Adrenal gland (tissue), 12 donors: ENCODE results near the gene PLPP2. TPM values are rescaled to one million over a fixed set of nuclear protein-coding genes. Genes with fewer than 3 reads are reported as not detected.

Source experiments
- DNase-seq, 7 donors: peaks; one replicate each; pipeline ENCODE4 v3.0.0-alpha.2; 2019 to 2020
- H3K27ac ChIP-seq, 5 donors: fragments of 200-600 bp; sonication (generic) in 4 of 5; 1 replicate in 3 of 5; 2 replicates in 2 of 5; pipeline versions ENCODE4 v1.5.1 to v1.8.0; 2016 to 2020; ENCODE audit warnings: mild to moderate bottlenecking in 1 of 5
- H3K27me3 ChIP-seq: fragments of 200-600 bp; 2 replicates; pipeline ENCODE4 v1.8.0; 2021
- H3K36me3 ChIP-seq, 2 donors: fragments of 200-600 bp; replicated peaks in 1 of 2; 1 replicate in 1 of 2; 2 replicates in 1 of 2; pipeline versions ENCODE4 v1.5.1 to v1.8.0; 2018 to 2022
- H3K4me1 ChIP-seq, 2 donors: fragments of 200-600 bp; replicated peaks in 1 of 2; 1 replicate in 1 of 2; 2 replicates in 1 of 2; pipeline versions ENCODE4 v1.5.1 to v1.8.0; 2018 to 2021
- H3K4me3 ChIP-seq, 4 donors: fragments of 200-600 bp; sonication (generic) in 3 of 4; one replicate each; pipeline ENCODE4 v1.5.1; 2016 to 2018
- H3K9me3 ChIP-seq, 3 donors: fragments of 200-600 bp; sonication (generic) in 1 of 3; replicated peaks in 1 of 3; 1 replicate in 2 of 3; 2 replicates in 1 of 3; pipeline versions ENCODE4 v1.5.1 to v1.8.0; 2016 to 2021
- CTCF ChIP-seq, 6 experiments: fragments of 450-650 bp in 4 of 6; fragments of 200-600 bp in 2 of 6; sonication (generic) in 1 of 6; IDR thresholded peaks; 1 replicate in 5 of 6; 2 replicates in 1 of 6; pipeline versions ENCODE4 v1.5.1 to v1.8.0; 2016 to 2021; ENCODE audit warnings: antibody characterized with exemption in 6 of 6, mild to moderate bottlenecking in 2 of 6, moderate library complexity in 1 of 6
- POLR2A ChIP-seq, 2 donors: fragments of 450-650 bp; IDR thresholded peaks; one replicate each; pipeline ENCODE4 v1.6.1; 2017; ENCODE audit warnings: antibody characterized with exemption in 2 of 2, mild to moderate bottlenecking in 2 of 2, moderate library complexity in 1 of 2
- WGBS, 4 donors: extraction: QIAGEN DNeasy Blood & Tissue Kit in 2 of 4; methylation state at CpG; one replicate each; pipeline versions ENCODE4 v1.1.5 to v1.1.7; 2013 to 2017; 5-methylcytosine and 5-hydroxymethylcytosine counted together
- intact Hi-C, 2 donors: fragments of 100-400 bp; cut with DNase I; formaldehyde crosslinking; loops; one replicate each; pipeline versions ENCODE4 v1.14.1 to v1.15.0; 2022 to 2023
- polyA plus RNA-seq, 3 donors: library from polyadenylated mRNA; stranded (reverse); fragments of 200-250 nt in 2 of 3; fragments of 350-450 nt in 1 of 3; fragmentation: Illumina TruSeq in 1 of 3; extraction: RNeasy Lipid Tissue Mini Kit (QIAGEN cat#74804) in 1 of 3; gene quantifications; one replicate each; pipeline ENCODE4 v1.2.3, GENCODE V29; 2013 to 2014
- total RNA-seq, 9 donors: library from RNA; depleted of rRNA in 4 of 9; stranded (reverse); fragments of >200 nt in 4 of 9; fragments of 120-200 nt in 1 of 9; fragmentation: NEBNext Ultra II Directional in 1 of 9; extraction: Animal tissue kit (Norgen Biotek cat#: 25700) in 1 of 9; gene quantifications; one replicate each; pipeline versions ENCODE4 v1.1.0 to v1.2.4, GENCODE V29; 2013 to 2023
- donor health status: healthy with polysubstance abuse.
- donor health status: Bipolar disorder and iron deficiency.
- donor health status: DM: yes; HTN: yes; CAD: no.
- donor health status: DM: no; HTN: no; CAD: no.
- donor health status: DM: no; HTN: no; CAD: no.
- donor health status: DM: yes; HTN: yes; CAD: no.

PLPP2 gene
- total and polyA plus RNA-seq, 12 donors: 0.33 to 272 (median 5.0) TPM

GRCh38 chr19:308471-309205, 17.4 kb upstream of the PLPP2 start:
- H3K4me1 ChIP-seq: no peaks in the 10 kb centered on the region
- no peak for DNase-seq
- TF ChIP-seq POLR2A (IDR thresholded peaks at IDR 0.05) (no peak), CTCF (IDR thresholded peaks at IDR 0.05) (no peak)
- no peak overlapping the region for H3K27ac ChIP-seq
- 93 to 98% (median 96%) methylated on average over 11 to 48 of the region's 48 CpGs for WGBS, 4 donors
- intact Hi-C loops: no loop called here
- no peaks in the 10 kb centered on the region for H3K9me3 ChIP-seq
- H3K4me3 ChIP-seq: no peak overlapping the region
- H3K27me3 ChIP-seq: no peaks in the 10 kb centered on the region
- peaks cover 0 to 55% of the 10 kb centered on the region in 2 donors for H3K36me3 ChIP-seq

- 87 to 93% (median 92%) methylated on average over 9 to 21 of the region's 21 CpGs for WGBS, 4 donors
- H3K27ac ChIP-seq: no peak overlapping the region
- TF ChIP-seq CTCF (IDR thresholded peaks at IDR 0.05) (no peak), POLR2A (IDR thresholded peaks at IDR 0.05) (no peak)
- no peaks in the 10 kb centered on the region for H3K9me3 ChIP-seq
- DNase-seq: no peak
- intact Hi-C loops: no loop called here
- H3K4me1 ChIP-seq: no peaks in the 10 kb centered on the region
- no peak overlapping the region for H3K4me3 ChIP-seq
- H3K36me3 ChIP-seq: peaks cover 0 to 49% of the 10 kb centered on the region in 2 donors
- H3K27me3 ChIP-seq: no peaks in the 10 kb centered on the region
Measured at GRCh38 chr19:307793-308420, 16.7 kb upstream of the PLPP2 start.

- intact Hi-C loops: no loop called here
- Histone ChIP-seq H3K4me3 (no peak overlapping the region), H3K27me3 (no peaks in the 10 kb centered on the region), H3K36me3 (peaks cover 0 to 49% of the 10 kb centered on the region in 2 donors), H3K27ac (no peak overlapping the region), H3K4me1 (no peaks in the 10 kb centered on the region), H3K9me3 (no peaks in the 10 kb centered on the region)
- WGBS, 4 donors: 95 to 96% (median 96%) methylated on average over 16 to 26 of the region's 26 CpGs
- TF ChIP-seq POLR2A (IDR thresholded peaks at IDR 0.05): no peak
- no peak for TF ChIP-seq CTCF (IDR thresholded peaks at IDR 0.05)
- DNase-seq: no peak
Measured at GRCh38 chr19:307111-307531, 15.9 kb upstream of the PLPP2 start.

GRCh38 chr19:306151-306900, 15.1 kb upstream of the PLPP2 start:
- no peak for DNase-seq
- TF ChIP-seq POLR2A (IDR thresholded peaks at IDR 0.05) (no peak), CTCF (IDR thresholded peaks at IDR 0.05) (no peak)
- no peaks in the 10 kb centered on the region for H3K9me3 ChIP-seq
- H3K27ac ChIP-seq: no peak overlapping the region
- intact Hi-C loops: no loop called here
- no peaks in the 10 kb centered on the region for H3K4me1 ChIP-seq
- H3K4me3 ChIP-seq: no peak overlapping the region
- no peaks in the 10 kb centered on the region for H3K27me3 ChIP-seq
- WGBS, 4 donors: 93 to 96% (median 95%) methylated on average over 30 to 50 of the region's 50 CpGs
- H3K36me3 ChIP-seq: peaks cover 0 to 41% of the 10 kb centered on the region in 2 donors
